Mononuclear cell (primary cell): Measurements from ENCODE around the gene SPNS1. TPM values are rescaled to one million over a fixed set of nuclear protein-coding genes. Genes with fewer than 3 reads are reported as not detected.

Source experiments
- H3K27me3 ChIP-seq: 2 replicates; pipeline ENCODE4 v1.6.0; 2011; ENCODE audit warnings: low read length, control low read depth; ENCODE audit not compliant: insufficient read depth
- H3K4me1 ChIP-seq: 2 replicates; pipeline ENCODE4 v1.5.1; 2011; ENCODE audit warnings: mild to moderate bottlenecking, low read length, control low read depth; ENCODE audit not compliant: insufficient read depth
- H3K4me3 ChIP-seq: 2 replicates; pipeline ENCODE4 v1.5.1; 2011; ENCODE audit warnings: mild to moderate bottlenecking, low read length, moderate library complexity
- H3K9me3 ChIP-seq: 2 replicates; pipeline ENCODE4 v1.5.1; 2011; ENCODE audit warnings: low read depth, mild to moderate bottlenecking, control low read depth, low read length
- total RNA-seq: library from RNA; depleted of rRNA; stranded (reverse); fragments of >200 nt; gene quantifications from one replicate; pipeline ENCODE4 v1.2.3, GENCODE V29; 2012

SPNS1 gene
- total RNA-seq, 1 donor, result 18.7 TPM

DNA sequence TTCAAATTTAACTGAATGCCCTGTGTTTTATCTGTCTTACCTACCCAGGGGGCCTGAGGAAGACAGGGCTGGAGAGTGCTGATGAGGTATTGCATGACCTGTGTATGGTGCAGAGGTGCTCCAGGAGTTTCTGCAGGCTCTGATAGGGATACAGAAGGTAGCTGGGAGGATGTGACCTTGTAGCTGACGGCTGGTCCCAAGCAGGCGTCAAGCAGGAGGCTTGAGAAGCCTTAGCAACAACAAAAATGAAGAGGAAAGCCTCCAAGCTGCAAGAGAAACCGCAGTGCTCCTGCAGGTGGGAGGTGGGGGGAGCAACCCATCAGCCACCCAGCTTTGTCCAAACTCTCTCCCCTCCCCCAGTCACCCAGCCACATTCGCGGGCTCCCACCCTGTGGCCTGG lies 50.6 kb downstream of the SPNS1 start:
- Histone ChIP-seq H3K9me3 (no peaks in the 10 kb centered on the region), H3K4me1 (peaks cover 28% of the 10 kb centered on the region), H3K27me3 (no peaks in the 10 kb centered on the region), H3K4me3 (no peak overlapping the region)

DNA sequence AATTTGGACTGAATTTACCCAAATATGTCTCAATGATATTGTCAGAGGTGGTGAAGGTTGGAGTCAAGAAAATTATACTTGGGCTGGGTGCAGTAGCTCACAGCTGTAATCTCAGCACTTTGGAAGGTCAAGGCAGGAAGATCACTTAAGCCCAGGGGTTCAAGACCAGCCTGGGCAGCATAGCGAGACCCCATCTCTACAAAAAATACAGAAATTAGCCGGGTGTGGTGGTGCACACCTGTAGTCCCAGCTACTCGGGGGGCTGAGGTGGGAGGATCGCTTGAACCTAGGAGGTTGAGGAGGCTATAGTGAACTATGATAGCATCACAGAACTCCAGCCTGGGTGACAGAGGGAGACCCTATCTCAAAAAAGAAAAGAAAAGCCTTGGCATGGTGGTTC lies 51.2 kb downstream of the SPNS1 start:
- no peaks in the 10 kb centered on the region for H3K27me3 ChIP-seq
- no peaks in the 10 kb centered on the region for H3K9me3 ChIP-seq
- no peak overlapping the region for H3K4me3 ChIP-seq
- H3K4me1 ChIP-seq, result peaks cover 28% of the 10 kb centered on the region

DNA sequence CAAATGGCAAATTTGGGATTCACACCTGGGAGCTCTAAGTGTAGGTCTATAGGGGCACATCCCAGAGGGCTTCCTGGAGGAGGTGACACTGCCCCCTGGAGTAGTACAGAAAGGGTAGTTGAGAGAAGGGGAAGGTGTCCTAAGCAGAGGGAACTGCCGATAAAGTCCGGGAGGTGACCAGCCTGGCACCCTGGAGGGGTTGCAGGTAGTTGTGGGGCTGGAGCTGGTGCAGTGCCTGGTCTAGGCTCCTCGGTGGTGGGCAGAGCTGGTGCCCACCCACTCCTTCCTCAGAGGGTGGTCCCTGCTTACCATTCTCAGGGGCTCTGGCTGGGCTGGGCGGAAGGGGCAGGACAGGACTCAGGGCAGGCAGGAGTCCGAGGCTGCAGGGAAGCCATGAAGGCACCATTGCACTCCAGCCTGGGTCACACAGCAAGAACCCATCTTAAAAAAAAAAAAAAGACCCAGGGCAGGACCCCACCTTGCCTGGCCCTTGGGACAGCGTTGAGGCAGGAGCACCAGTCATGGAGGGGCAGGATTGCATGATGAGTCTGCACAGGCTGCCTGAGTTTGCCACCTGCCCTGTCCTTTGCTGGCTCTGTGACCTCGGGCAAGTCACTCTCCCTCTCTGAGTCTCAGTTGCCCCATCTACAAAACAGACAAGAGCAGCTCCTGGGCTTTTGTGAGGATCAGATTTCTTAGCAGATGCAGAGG lies 54.0 kb downstream of the SPNS1 start:
- peaks cover 25% of the 10 kb centered on the region for H3K4me1 ChIP-seq
- H3K27me3 ChIP-seq, result no peaks in the 10 kb centered on the region
- no peak overlapping the region for H3K4me3 ChIP-seq
- no peaks in the 10 kb centered on the region for H3K9me3 ChIP-seq

DNA sequence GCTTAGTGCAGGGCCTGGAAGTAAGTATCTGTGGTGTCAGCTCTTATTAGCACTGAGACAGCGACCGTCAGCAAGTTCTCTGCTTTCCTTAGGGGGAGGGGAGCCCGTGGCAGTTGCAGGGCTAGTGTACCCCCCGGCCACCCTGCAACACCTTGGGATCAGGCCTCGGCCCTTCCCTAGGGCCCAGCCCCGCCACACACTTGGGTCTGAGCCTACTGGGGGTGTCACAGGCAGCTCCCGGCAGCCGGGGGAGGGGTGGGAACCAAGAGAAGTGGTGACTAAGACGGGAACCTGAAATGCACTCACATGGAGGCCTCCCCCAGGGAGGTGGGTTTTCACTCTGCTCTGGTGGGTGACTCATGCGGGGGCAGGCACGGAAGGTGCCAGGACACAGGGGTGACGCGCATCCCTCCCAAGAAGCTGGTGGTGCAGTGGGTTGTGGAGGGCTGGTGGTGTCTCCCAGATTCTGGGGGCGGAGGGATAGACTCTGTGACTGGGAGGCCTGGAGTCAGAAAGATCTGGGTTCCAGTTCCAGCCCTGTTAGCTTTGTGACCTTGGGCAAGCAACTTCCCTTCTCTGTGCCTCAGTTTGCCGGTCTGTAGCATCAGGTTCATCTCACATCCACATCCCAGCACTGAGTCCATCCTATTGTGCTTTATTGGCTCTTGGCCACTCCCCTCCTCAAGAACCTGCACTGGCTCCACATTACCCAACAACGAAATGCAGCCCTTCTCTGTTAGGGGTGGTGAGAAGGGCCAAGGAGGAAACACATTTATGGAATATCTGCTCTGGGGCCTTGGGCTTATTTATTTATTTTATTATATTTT lies 54.8 kb downstream of the SPNS1 start:
- Histone ChIP-seq H3K4me1 (peaks cover 17% of the 10 kb centered on the region), H3K4me3 (no peak overlapping the region), H3K27me3 (no peaks in the 10 kb centered on the region), H3K9me3 (no peaks in the 10 kb centered on the region)

DNA sequence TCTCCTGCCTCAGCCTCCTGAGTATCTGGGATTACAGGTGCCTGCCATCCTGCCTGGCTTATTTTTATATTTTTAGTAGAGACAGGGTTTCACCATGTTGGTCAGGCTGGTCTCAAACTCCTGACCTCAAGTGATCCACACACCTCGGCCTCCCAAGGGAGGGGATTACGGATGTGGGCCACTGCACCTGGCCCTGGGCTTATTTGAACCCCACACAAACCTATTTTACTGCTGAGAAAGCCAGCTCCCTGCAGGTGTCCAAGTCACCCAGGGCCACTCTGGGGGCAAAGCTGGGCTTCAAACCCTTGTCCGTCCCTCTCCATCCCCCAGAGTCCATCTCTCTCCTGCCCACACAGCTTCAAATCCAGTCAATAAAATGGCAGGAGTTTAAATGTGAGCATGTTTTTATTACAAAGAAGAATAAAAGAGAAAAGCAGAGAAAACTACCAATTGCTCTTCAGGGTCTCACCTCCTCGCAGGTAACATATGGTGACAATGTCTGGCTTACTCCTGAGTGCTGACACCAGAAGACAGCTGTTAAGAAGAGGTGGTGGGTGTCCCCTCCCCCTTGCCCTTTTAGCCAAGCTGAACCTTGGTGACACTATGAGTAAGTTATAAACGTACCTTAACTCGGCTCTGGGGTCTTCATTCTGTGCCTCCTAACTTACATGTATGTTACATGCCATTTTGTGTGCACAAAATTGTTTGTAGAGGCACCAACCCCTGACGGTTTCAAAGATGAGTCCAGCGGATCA lies 55.7 kb downstream of the SPNS1 start:
- Histone ChIP-seq H3K4me3 (no peak overlapping the region), H3K4me1 (peaks cover 11% of the 10 kb centered on the region), H3K27me3 (no peaks in the 10 kb centered on the region), H3K9me3 (no peaks in the 10 kb centered on the region)

Other genes starting within 250 kb of the SPNS1 start
- 15.5 TPM for gene NPIPB9, start 223.0 kb upstream of the SPNS1 start, total RNA-seq
- gene ATXN2L, start 151.8 kb upstream of the SPNS1 start, total RNA-seq, result 85.7 TPM
- gene TUFM, start 128.4 kb upstream of the SPNS1 start, total RNA-seq, result 62.5 TPM
- gene SH2B1, start 110.9 kb upstream of the SPNS1 start, total RNA-seq, result 12.1 TPM
- gene ATP2A1, start 96.3 kb upstream of the SPNS1 start, total RNA-seq, result 0.52 TPM
- 16.3 TPM for gene RABEP2, start 49.5 kb upstream of the SPNS1 start, total RNA-seq
- 6.6 TPM for gene CD19, start 42.8 kb upstream of the SPNS1 start, total RNA-seq
- gene NFATC2IP, start 23.8 kb upstream of the SPNS1 start, total RNA-seq, result 31.5 TPM
- 34.0 TPM for gene LAT, start 10.3 kb downstream of the SPNS1 start, total RNA-seq